ENCODE data around the gene GADD45A.

DNA sequence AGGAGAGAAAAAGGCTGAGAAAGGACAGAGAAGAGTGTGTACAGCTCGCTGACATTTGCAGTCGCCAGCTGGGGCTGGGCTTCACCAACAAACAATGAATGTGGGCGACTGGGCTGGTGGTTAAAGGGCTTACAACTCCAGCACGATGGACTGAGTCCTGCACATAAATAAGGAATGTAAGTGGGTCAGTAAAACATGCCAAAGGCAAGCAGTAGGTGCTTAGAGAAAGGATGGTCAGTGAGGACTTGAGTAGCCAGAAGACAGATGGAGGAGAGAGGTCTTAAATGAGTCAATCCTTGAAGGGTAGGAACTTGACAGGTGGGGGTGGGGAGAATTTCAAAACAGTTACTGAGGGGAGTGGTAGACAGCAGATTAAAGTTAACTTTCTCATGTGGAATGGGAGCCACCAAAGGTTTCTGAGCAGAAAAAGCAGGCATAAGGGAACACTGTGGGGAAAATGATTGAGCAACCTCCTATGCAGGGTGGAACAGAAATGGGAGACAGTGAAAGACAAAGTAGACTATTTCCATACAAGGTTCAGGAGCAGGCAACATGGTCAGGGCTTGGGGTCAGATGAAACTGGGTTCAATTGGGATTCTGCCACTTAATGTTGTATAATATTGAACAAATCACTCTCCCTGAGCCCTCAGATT, 37.4 kb downstream of the GADD45A start:
- TF ChIP-seq EP300 (IDR thresholded peaks at IDR 0.05; ENCODE audit: borderline replicate concordance) (no peak), TAF1 (IDR thresholded peaks at IDR 0.05; ENCODE audit: low read depth) (no peak), TCF12 (IDR thresholded peaks at IDR 0.05; ENCODE audit: low read depth) (no peak), YY1 (IDR thresholded peaks at IDR 0.05; ENCODE audit: low read depth) (no peak), RAD21 (IDR thresholded peaks at IDR 0.05; ENCODE audit: low read depth) (no peak), EGR1 (IDR thresholded peaks at IDR 0.05) (no peak), CREB1 (IDR thresholded peaks at IDR 0.05; ENCODE audit: low read depth) (no peak), CEBPB (IDR thresholded peaks at IDR 0.05) (no peak)
- TF ChIP-seq, protein P1, sequence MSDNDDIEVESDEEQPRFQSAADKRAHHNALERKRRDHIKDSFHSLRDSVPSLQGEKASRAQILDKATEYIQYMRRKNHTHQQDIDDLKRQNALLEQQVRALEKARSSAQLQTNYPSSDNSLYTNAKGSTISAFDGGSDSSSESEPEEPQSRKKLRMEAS (IDR thresholded peaks at IDR 0.05): no peak
- TF ChIP-seq, protein P2, sequence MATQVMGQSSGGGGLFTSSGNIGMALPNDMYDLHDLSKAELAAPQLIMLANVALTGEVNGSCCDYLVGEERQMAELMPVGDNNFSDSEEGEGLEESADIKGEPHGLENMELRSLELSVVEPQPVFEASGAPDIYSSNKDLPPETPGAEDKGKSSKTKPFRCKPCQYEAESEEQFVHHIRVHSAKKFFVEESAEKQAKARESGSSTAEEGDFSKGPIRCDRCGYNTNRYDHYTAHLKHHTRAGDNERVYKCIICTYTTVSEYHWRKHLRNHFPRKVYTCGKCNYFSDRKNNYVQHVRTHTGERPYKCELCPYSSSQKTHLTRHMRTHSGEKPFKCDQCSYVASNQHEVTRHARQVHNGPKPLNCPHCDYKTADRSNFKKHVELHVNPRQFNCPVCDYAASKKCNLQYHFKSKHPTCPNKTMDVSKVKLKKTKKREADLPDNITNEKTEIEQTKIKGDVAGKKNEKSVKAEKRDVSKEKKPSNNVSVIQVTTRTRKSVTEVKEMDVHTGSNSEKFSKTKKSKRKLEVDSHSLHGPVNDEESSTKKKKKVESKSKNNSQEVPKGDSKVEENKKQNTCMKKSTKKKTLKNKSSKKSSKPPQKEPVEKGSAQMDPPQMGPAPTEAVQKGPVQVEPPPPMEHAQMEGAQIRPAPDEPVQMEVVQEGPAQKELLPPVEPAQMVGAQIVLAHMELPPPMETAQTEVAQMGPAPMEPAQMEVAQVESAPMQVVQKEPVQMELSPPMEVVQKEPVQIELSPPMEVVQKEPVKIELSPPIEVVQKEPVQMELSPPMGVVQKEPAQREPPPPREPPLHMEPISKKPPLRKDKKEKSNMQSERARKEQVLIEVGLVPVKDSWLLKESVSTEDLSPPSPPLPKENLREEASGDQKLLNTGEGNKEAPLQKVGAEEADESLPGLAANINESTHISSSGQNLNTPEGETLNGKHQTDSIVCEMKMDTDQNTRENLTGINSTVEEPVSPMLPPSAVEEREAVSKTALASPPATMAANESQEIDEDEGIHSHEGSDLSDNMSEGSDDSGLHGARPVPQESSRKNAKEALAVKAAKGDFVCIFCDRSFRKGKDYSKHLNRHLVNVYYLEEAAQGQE (IDR thresholded peaks at IDR 0.05; ENCODE audit: low read depth): no peak

All from Ishikawa (cell line).